RWPE2 (cell line): ENCODE results near the gene CIB4.

ENCODE experiments used
- ATAC-seq: fragments of 200-7000 bp; cut with Tn5 transposase; 3 replicates; pipeline ENCODE4 v1.9.1; 2021; ENCODE audit warnings: low read depth
- DNase-seq: peaks from one replicate; pipeline ENCODE4 v3.0.0-alpha.2; 2020; ENCODE audit warnings: low spot score
- H3K27ac ChIP-seq: fragments of 450-650 bp; 2 replicates; pipeline ENCODE4 v1.5.1; 2017; ENCODE audit warnings: mild to moderate bottlenecking; ENCODE audit not compliant: poor library complexity, severe bottlenecking
- H3K27me3 ChIP-seq: fragments of 250-450 bp; sonication (Bioruptor Pico); 2 replicates; pipeline ENCODE4 v1.5.1; 2021; ENCODE audit warnings: mild to moderate bottlenecking, moderate library complexity; ENCODE audit not compliant: insufficient read depth, poor library complexity, severe bottlenecking
- H3K36me3 ChIP-seq: fragments of 250-450 bp; sonication (Bioruptor Pico); 2 replicates; pipeline ENCODE4 v1.5.1; 2020; ENCODE audit warnings: low read depth, mild to moderate bottlenecking, moderate library complexity
- H3K4me1 ChIP-seq: fragments of 250-450 bp; sonication (Bioruptor Pico); 2 replicates; pipeline ENCODE4 v1.5.1; 2021; ENCODE audit warnings: mild to moderate bottlenecking, moderate library complexity; ENCODE audit not compliant: insufficient read depth, poor library complexity, severe bottlenecking
- H3K4me3 ChIP-seq: fragments of 250-450 bp; sonication (Bioruptor Pico); 2 replicates; pipeline ENCODE4 v1.5.1; 2021; ENCODE audit warnings: mild to moderate bottlenecking, moderate library complexity; ENCODE audit not compliant: severe bottlenecking
- H3K9me3 ChIP-seq: fragments of 250-450 bp; sonication (Bioruptor Pico); 2 replicates; pipeline ENCODE4 v1.5.1; 2021; ENCODE audit warnings: mild to moderate bottlenecking, moderate library complexity; ENCODE audit not compliant: severe bottlenecking
- CTCF ChIP-seq: fragments of 450-650 bp; IDR thresholded peaks from one replicate; pipeline ENCODE4 v1.5.1; 2017; ENCODE audit warnings: mild to moderate bottlenecking, moderate library complexity; ENCODE audit not compliant: poor library complexity, severe bottlenecking

The CIB4 gene

GRCh38 chr2:26552641-26553374, 88.4 kb downstream of the CIB4 start:
- ATAC-seq, result no peak
- Histone ChIP-seq H3K9me3 (no peaks in the 10 kb centered on the region), H3K4me1 (no peaks in the 10 kb centered on the region), H3K27me3 (peaks cover 3% of the 10 kb centered on the region), H3K36me3 (no peaks in the 10 kb centered on the region), H3K27ac (no peak overlapping the region), H3K4me3 (no peak overlapping the region)
- peak; percentile 20 for DNase-seq
- no peak for TF ChIP-seq CTCF

- Histone ChIP-seq H3K27ac (no peak overlapping the region), H3K27me3 (no peaks in the 10 kb centered on the region), H3K4me3 (no peak overlapping the region), H3K9me3 (no peaks in the 10 kb centered on the region), H3K36me3 (no peaks in the 10 kb centered on the region), H3K4me1 (no peaks in the 10 kb centered on the region)
- no peak for TF ChIP-seq CTCF
- ATAC-seq, result no peak
- peak; percentile 23 for DNase-seq
Measured at GRCh38 chr2:26550276-26551015, 90.7 kb downstream of the CIB4 start.

GRCh38 chr2:26542676-26543505, 98.3 kb downstream of the CIB4 start:
- DNase-seq, result no peak
- no peak for TF ChIP-seq CTCF
- no peaks in the 10 kb centered on the region for H3K4me1 ChIP-seq

GRCh38 chr2:26542194-26542455, 99.0 kb downstream of the CIB4 start:
- Histone ChIP-seq H3K4me1 (no peaks in the 10 kb centered on the region), H3K4me3 (no peak overlapping the region), H3K36me3 (no peaks in the 10 kb centered on the region), H3K9me3 (no peaks in the 10 kb centered on the region), H3K27ac (no peak overlapping the region), H3K27me3 (no peaks in the 10 kb centered on the region)
- ATAC-seq (no peak), DNase-seq (peak; percentile 12)
- TF ChIP-seq CTCF, result no peak

More at GRCh38 chr2:26542676-26543505, 98.3 kb downstream of the CIB4 start:
- ATAC-seq, result 0 out of 3 replicates have a peak, but pooled peaks have one; percentile 41
- Histone ChIP-seq H3K36me3 (no peaks in the 10 kb centered on the region), H3K27ac (no peak overlapping the region), H3K9me3 (no peaks in the 10 kb centered on the region), H3K4me3 (no peak overlapping the region), H3K27me3 (no peaks in the 10 kb centered on the region)
